ENCODE results near the gene NPIPA8. TPM values are rescaled to one million over a fixed set of nuclear protein-coding genes. Genes with fewer than 3 reads are reported as not detected.
"Not testable (repeated sequence)": the region's sequence is repeated elsewhere in the genome, so short reads cannot be mapped to it uniquely, and the experiment has no call there.

The NPIPA8 gene
- total RNA-seq, 1 experiment from 2014 or later: 2.5 TPM

DNA sequence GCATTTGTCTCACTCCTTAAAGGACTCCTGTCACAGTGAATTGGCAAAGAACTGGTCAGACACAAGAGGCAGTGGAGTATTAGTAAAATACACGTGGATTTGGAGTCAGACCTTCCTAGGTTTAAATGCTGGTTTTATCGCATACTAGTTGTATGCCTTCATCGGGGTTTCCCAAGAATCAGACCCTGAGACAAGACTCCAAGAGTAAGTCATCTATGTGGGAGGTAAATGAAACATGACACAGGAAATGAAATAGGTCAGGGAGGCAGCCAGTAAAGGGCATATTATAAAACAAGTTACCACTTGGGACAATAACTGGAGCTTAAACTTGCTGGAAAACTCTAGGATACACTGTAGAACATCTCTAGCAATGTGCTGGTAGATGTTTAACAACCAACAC, 59.8 kb downstream of the NPIPA8 start:
- not testable (repeated sequence) for DNase-seq (ENCODE audit: low read depth)

DNA sequence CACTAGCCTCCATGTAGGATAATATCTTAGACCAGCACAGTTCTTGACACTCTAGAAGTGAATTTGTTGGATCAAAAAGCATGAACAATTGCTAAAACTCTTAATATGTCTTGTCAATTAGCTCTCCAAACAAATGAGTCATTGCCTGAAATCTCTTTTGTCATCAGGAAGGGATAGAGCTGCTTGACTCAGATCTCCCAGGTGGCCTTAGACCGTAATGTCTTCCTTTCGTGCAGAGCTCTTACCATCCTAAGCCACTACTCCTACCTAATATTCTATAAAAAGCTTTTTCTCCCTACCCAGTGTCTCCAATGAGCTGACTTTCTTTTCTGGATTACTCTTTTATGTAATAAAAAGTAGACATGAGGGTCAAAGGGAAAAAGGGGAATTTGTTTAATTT, 66.4 kb downstream of the NPIPA8 start:
- not testable (repeated sequence) for DNase-seq (ENCODE audit: low read depth)

Other genes with a start within 250 kb of the NPIPA8 start
- gene NOMO2, start 225.4 kb upstream of the NPIPA8 start, total RNA-seq (2014; rRNA removed; shearing (Covaris generic)): 76.6 and 77.5 TPM in 2 replicates

Measured in Daoy (cell line).